ENCODE measurements around the gene SPRR1A.

SPRR1A gene

GRCh38 chr1:153025797-153026196 lies 41.9 kb downstream of the SPRR1A start:
- Histone ChIP-seq H3K27ac (replicated peaks) (no peak overlapping the region), H3K27me3 (ENCODE audit: insufficient read depth, poor library complexity, severe bottlenecking) (no peaks in the 10 kb centered on the region), H3K4me3 (replicated peaks; ENCODE audit: insufficient read depth, low read length) (no peak overlapping the region)
- no peak for DNase-seq (ENCODE audit: low read depth in 1 of 2, low spot score in 1 of 2)
- TF ChIP-seq SPI1 (IDR thresholded peaks at IDR 0.05; ENCODE audit: borderline replicate concordance, low read depth), result no peak
- TF ChIP-seq, protein P1, sequence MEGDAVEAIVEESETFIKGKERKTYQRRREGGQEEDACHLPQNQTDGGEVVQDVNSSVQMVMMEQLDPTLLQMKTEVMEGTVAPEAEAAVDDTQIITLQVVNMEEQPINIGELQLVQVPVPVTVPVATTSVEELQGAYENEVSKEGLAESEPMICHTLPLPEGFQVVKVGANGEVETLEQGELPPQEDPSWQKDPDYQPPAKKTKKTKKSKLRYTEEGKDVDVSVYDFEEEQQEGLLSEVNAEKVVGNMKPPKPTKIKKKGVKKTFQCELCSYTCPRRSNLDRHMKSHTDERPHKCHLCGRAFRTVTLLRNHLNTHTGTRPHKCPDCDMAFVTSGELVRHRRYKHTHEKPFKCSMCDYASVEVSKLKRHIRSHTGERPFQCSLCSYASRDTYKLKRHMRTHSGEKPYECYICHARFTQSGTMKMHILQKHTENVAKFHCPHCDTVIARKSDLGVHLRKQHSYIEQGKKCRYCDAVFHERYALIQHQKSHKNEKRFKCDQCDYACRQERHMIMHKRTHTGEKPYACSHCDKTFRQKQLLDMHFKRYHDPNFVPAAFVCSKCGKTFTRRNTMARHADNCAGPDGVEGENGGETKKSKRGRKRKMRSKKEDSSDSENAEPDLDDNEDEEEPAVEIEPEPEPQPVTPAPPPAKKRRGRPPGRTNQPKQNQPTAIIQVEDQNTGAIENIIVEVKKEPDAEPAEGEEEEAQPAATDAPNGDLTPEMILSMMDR (IDR thresholded peaks at IDR 0.05; ENCODE audit: insufficient read depth, low read length), result no peak
- no peak for TF ChIP-seq REST (IDR thresholded peaks at IDR 0.05; ENCODE audit: insufficient replicate concordance, low read depth)
- TF ChIP-seq GABPA (IDR thresholded peaks at IDR 0.05; ENCODE audit: low read depth), result no peak
- no peak for TF ChIP-seq POLR2AphosphoS5 (IDR thresholded peaks at IDR 0.05; ENCODE audit: low read depth)

GRCh38 chr1:153028766-153029165 lies 44.9 kb downstream of the SPRR1A start:
- H3K27ac ChIP-seq (replicated peaks), result no peak overlapping the region
- TF ChIP-seq REST (IDR thresholded peaks at IDR 0.05; ENCODE audit: insufficient replicate concordance, low read depth) (no peak), POLR2AphosphoS5 (IDR thresholded peaks at IDR 0.05; ENCODE audit: low read depth) (no peak), GABPA (IDR thresholded peaks at IDR 0.05; ENCODE audit: low read depth) (no peak), SPI1 (IDR thresholded peaks at IDR 0.05; ENCODE audit: borderline replicate concordance, low read depth) (no peak)
- TF ChIP-seq, protein P1 (IDR thresholded peaks at IDR 0.05; ENCODE audit: insufficient read depth, low read length), result no peak
- H3K4me3 ChIP-seq (replicated peaks; ENCODE audit: insufficient read depth, low read length), result no peak overlapping the region
- DNase-seq (ENCODE audit: low read depth in 1 of 2, low spot score in 1 of 2), result no peak
- no peaks in the 10 kb centered on the region for H3K27me3 ChIP-seq (ENCODE audit: insufficient read depth, poor library complexity, severe bottlenecking)

- H3K27me3 ChIP-seq (ENCODE audit: insufficient read depth, poor library complexity, severe bottlenecking), result no peaks in the 10 kb centered on the region
- no peak within 1 kb of the TSS for H3K27ac ChIP-seq (replicated peaks)
- no peak within 1 kb of the TSS for H3K4me3 ChIP-seq (replicated peaks; ENCODE audit: insufficient read depth, low read length)
- no peak for DNase-seq (ENCODE audit: low read depth in 1 of 2, low spot score in 1 of 2)
- TF ChIP-seq REST (IDR thresholded peaks at IDR 0.05; ENCODE audit: insufficient replicate concordance, low read depth), result no peak
- TF ChIP-seq, protein P1 (IDR thresholded peaks at IDR 0.05; ENCODE audit: insufficient read depth, low read length), result no peak
- no peak for TF ChIP-seq SPI1 (IDR thresholded peaks at IDR 0.05; ENCODE audit: borderline replicate concordance, low read depth)
- no peak for TF ChIP-seq POLR2AphosphoS5 (IDR thresholded peaks at IDR 0.05; ENCODE audit: low read depth)
- no peak for TF ChIP-seq GABPA (IDR thresholded peaks at IDR 0.05; ENCODE audit: low read depth)
Measured at GRCh38 chr1:153030895-153031294, 47.0 kb downstream of the SPRR1A start, which contains the start of gene SPRR1B. Gene SPRR1B, plus strand, starts transcription at chr1:153031203. Its CDS starts 1,143 bp downstream, at chr1:153032346.

All from HL-60 (cell line).